Brain microvascular endothelial cell (primary cell): ENCODE measurements around the gene TTC39A.

Experiments
- DNase-seq: peaks from one replicate; pipeline ENCODE4 v3.0.0-alpha.2; 2020
- H3K27ac ChIP-seq: fragments of 250-450 bp; sonication (Bioruptor Pico); 2 replicates; pipeline ENCODE4 v1.5.1; 2020; ENCODE audit warnings: mild to moderate bottlenecking, moderate library complexity
- H3K27me3 ChIP-seq: fragments of 250-450 bp; sonication (Bioruptor Pico); replicated peaks from 2 replicates; pipeline ENCODE4 v1.5.1; 2020; ENCODE audit warnings: mild to moderate bottlenecking
- H3K36me3 ChIP-seq: fragments of 250-450 bp; sonication (Bioruptor Pico); replicated peaks from 2 replicates; pipeline ENCODE4 v1.5.1; 2020; ENCODE audit warnings: mild to moderate bottlenecking
- H3K4me3 ChIP-seq: 2 replicates; pipeline ENCODE4 v1.5.1; 2011; ENCODE audit warnings: low read depth, mild to moderate bottlenecking, control low read depth, low read length, moderate library complexity
- CTCF ChIP-seq: IDR thresholded peaks from 2 replicates; pipeline ENCODE4 v1.5.1; 2011; ENCODE audit warnings: low read depth, mild to moderate bottlenecking, moderate library complexity, low read length, control low read depth, inconsistent platforms; ENCODE audit errors: missing control alignments
- in situ Hi-C: cut with HindIII; loops from 2 replicates; pipeline ENCODE4 v1.10.0; 2017; ENCODE audit warnings: low sequenced_read_pairs, low pct_ligation_motif_present

The TTC39A gene

GRCh38 chr1:51238034-51238403, 92.3 kb downstream of the TTC39A start:
- Histone ChIP-seq H3K27ac (peak overlapping the region; percentile 86), H3K4me3 (peak overlapping the region; percentile 96), H3K27me3 (no peaks in the 10 kb centered on the region), H3K36me3 (peaks cover 2% of the 10 kb centered on the region)
- no peak for DNase-seq
- in situ Hi-C loops: no loop called here
- TF ChIP-seq CTCF: no peak

- Histone ChIP-seq H3K36me3 (peaks cover 2% of the 10 kb centered on the region), H3K27ac (peak overlapping the region; percentile 86), H3K27me3 (no peaks in the 10 kb centered on the region), H3K4me3 (peak overlapping the region; percentile 96)
- no peak for TF ChIP-seq CTCF
- DNase-seq: peak; percentile 13
- in situ Hi-C loops: no loop called here
Measured at GRCh38 chr1:51237351-51238033, 92.9 kb downstream of the TTC39A start.
